HG02973 (cell line): ENCODE measurements around the gene FOXS1.

Source experiments
- ATAC-seq: cut with Tn5 transposase; IDR thresholded peaks from one replicate; pipeline ENCODE4 v1.9.1; 2021; ENCODE audit warnings: moderate library complexity; ENCODE audit not compliant: unreplicated experiment

FOXS1 gene

GRCh38 chr20:31861385-31862156 is 16.2 kb upstream of the FOXS1 start:
- no peak for ATAC-seq

GRCh38 chr20:31861135-31861384 is 15.7 kb upstream of the FOXS1 start:
- ATAC-seq: no peak

- no peak for ATAC-seq
Measured at GRCh38 chr20:31860390-31861134, 15.2 kb upstream of the FOXS1 start.

GRCh38 chr20:31859998-31860380 is 14.6 kb upstream of the FOXS1 start:
- ATAC-seq: no peak

GRCh38 chr20:31859266-31859997 is 14.0 kb upstream of the FOXS1 start:
- no peak for ATAC-seq

- no peak for ATAC-seq
Measured at GRCh38 chr20:31858760-31859083, 13.3 kb upstream of the FOXS1 start.

GRCh38 chr20:31857861-31858759 is 12.7 kb upstream of the FOXS1 start:
- peak; percentile 75 for ATAC-seq

GRCh38 chr20:31856516-31856915 is 11.1 kb upstream of the FOXS1 start:
- no peak for ATAC-seq

- no peak for ATAC-seq
Measured at GRCh38 chr20:31853481-31853880, 8.1 kb upstream of the FOXS1 start.

- ATAC-seq: no peak
Measured at GRCh38 chr20:31851240-31851955, 6.0 kb upstream of the FOXS1 start.

- no peak for ATAC-seq
Measured at GRCh38 chr20:31849306-31849930, 4.0 kb upstream of the FOXS1 start.

GRCh38 chr20:31848088-31848999 is 2.9 kb upstream of the FOXS1 start:
- ATAC-seq: no peak

GRCh38 chr20:31846793-31847138 is 1.4 kb upstream of the FOXS1 start:
- no peak for ATAC-seq

- ATAC-seq: no peak
Measured at GRCh38 chr20:31844737-31845299, 586 bp downstream of the FOXS1 start.

GRCh38 chr20:31843881-31844280 is 1.5 kb downstream of the FOXS1 start:
- no peak for ATAC-seq

GRCh38 chr20:31843288-31843687 is 2.1 kb downstream of the FOXS1 start:
- ATAC-seq: no peak

GRCh38 chr20:31842471-31843157 is 2.8 kb downstream of the FOXS1 start:
- ATAC-seq: no peak

GRCh38 chr20:31841928-31842327 is 3.5 kb downstream of the FOXS1 start:
- no peak for ATAC-seq
